NCI-H1105 treated with DMSO at 0.1 percent for 48 hours (cell line): ENCODE data around the gene TRIM77.
"Not testable (repeated sequence)": the region's sequence is repeated elsewhere in the genome, so short reads cannot be mapped to it uniquely, and the experiment has no call there.

Experiments used
- DNase-seq: peaks from one replicate; lab custom pipeline; 2025; lab: John Stamatoyannopoulos, UW

The TRIM77 gene, protein sequence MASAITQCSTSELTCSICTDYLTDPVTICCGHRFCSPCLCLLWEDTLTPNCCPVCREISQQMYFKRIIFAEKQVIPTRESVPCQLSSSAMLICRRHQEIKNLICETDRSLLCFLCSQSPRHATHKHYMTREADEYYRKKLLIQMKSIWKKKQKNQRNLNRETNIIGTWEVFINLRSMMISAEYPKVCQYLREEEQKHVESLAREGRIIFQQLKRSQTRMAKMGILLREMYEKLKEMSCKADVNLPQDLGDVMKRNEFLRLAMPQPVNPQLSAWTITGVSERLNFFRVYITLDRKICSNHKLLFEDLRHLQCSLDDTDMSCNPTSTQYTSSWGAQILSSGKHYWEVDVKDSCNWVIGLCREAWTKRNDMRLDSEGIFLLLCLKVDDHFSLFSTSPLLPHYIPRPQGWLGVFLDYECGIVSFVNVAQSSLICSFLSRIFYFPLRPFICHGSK

DNA sequence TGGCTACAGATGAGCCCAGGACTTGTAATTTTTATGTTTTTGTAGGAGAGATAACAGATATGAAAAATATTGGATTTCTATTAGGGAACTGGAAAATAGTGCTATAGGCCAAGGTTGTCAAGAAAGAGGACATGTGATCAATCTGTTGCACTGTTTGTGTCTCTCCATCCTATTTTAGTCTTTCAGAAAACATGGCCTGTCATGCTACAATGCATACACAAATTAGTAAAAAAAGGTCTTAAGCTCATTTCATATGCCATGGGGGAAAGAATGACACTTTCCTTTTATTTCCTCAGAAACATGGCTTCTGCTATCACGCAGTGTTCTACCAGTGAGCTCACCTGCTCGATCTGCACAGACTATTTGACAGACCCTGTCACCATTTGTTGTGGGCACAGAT lies at the start of gene TRIM77:
Gene TRIM77, plus strand, starts transcription at position 301 of the 400 bp plus-strand sequence. Its CDS starts 0 bp downstream, at position 301.
- not testable (repeated sequence) for DNase-seq

DNA sequence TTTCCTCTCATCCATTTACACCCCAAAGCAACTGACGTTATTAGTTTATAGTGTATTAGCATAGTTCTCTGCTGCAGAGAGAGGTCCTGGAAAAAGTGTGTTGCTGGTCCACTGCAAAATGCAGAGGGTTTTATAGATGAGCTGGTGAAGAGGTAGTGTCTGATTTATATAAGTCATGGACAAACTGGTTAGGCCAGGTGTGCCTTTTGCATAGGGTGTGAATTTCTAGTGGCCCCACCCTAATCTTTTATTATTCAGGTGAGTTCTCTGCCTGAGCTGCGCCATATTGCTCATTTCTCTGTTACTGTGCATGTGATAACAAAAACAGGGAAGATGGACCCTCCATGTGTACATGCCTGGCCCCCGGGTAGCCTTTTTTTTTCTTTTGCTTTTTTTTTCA lies 43.1 kb upstream of the TRIM77 start:
- no peak for DNase-seq

DNA sequence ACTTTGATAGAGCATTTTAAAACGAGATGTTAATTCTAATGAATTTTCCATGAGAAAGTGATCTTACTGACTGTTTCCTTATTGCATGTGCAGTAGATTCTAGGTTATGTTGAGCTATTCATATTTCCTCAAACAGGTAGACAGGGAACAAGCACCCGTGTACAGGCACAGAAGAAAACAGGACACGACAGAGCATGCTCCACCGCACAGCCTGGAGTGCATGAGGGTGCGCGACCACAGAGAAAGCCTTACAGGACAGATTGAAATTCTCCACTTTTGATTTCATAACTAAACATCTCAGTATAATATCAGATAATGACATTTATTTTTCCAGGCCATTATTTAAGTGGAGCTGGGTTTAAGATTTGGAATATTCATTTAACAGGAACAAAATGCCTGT lies 41.9 kb upstream of the TRIM77 start:
- not testable (repeated sequence) for DNase-seq

DNA sequence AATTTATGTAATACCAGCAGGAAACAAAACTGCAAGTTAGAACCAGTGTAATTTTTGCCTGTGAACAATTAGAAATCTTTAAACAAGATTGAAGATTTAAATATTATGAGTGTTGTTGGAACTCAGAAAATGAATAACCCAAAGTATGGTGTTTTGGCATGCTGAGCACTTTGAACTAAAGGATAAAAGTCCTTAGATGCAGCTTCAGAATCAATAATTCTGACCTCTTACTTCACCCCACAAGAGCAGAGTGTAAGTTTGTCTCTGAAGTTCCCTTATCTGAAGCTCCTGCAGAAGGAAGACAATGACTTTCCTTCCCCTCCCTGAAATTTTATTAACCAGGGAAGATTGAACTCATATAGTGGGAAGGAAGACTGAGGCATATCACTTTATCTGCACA lies 40.5 kb upstream of the TRIM77 start:
- DNase-seq, result not testable (repeated sequence)

DNA sequence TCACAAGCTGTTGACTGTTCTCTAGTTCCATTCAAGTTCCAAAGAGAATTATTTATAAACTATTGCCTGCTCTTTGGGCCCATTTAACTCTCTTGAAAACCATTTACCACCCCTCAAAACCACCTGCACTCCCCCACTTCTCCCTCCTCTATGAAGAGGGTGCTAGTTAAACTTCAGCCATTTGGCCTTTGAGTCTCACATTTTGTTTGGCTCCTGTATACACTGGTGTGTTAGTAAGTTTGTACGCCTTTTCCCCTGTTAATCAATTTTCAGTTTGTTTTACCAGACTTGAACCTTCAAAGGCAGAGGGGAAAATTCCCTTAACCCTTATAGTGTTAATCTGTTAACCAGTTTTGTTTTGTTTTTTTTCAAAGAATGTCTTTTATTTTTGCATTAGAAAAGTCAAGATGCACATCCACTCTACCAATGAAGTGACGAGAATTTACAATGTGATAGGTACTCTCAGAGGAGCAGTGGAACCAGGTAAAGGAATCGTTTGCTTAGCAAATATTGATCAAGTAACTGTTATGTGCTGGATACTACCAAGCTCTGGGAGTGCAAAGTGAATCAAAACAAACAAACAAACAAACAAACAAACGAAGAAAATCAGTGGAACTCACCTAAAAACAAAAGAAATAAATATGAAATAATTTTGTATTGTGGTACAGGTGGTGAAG lies 40.0 kb upstream of the TRIM77 start:
- not testable (repeated sequence) for DNase-seq

DNA sequence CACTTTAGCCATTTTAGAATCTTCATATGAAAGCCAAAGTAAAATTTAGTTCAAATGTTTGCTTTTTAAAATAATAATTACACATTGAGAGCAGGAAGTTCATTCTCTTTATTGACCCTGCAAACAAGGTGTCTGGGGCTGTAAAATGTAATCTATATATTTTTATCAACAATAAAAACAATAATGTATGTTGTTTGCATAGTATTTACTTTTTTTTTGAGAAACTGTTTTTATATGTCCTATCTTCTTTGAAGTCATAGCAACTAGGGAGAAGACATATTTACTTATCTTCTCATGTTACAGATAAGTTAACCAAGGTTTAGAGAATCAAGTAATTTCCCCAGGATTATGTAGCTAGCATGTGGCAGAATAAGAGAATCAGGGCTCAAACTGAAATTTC lies 37.6 kb upstream of the TRIM77 start:
- DNase-seq, result not testable (repeated sequence)

DNA sequence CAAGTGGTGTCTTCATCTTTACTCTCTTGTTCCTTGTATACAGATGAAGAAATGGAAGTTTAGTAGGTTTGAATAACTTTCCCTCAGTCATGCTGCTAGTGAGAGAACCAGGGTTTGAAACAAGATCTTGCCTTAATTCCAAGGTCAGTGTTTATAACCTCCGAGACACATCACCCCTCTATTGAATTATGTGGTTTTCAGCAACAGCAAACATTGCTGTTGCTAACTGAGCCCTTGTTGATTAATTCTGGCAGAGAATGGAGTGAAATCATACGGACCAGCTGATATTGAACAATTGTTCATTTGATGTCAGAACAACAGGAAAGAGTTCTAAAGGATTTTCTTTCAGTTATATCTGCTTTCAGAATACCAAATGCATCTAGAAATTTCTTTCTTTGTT lies 36.7 kb upstream of the TRIM77 start:
- DNase-seq, result not testable (repeated sequence)

DNA sequence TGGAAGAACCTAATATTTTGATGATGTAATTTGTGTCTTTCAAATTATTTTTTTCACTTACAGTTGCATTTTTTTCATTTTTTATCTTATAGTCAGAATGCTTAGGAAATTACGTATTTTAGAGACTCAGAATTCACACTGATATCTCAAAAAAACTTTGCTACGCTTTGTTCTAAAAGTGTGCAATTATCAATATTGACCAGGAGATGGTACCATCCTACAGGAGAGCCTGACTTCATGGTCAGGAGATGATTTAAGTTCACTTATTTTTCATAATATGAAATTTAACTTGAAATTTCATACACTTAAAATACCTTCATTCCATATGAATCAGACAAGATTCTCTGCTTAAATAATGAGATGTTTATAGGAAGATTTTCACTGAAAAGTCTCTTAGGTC lies 34.7 kb upstream of the TRIM77 start:
- not testable (repeated sequence) for DNase-seq

DNA sequence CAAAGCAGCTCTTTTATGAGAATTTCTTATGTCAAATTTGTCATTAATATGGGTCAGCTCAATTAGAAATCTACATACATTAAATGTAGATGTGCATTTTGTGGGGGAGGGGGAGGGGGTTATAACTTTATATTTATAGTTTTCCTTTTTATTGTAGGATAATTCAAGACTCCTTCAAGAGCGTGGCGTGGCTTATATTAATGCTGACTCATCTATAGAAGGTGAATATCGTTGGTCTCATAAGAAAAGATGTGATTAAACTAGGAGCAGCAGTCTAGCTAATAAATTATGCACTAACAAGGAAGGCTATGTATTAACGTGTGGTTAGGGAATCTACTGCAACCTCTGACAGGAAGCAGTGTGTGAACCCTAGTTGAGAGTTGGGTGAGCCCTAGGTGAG lies 34.2 kb upstream of the TRIM77 start:
- not testable (repeated sequence) for DNase-seq

DNA sequence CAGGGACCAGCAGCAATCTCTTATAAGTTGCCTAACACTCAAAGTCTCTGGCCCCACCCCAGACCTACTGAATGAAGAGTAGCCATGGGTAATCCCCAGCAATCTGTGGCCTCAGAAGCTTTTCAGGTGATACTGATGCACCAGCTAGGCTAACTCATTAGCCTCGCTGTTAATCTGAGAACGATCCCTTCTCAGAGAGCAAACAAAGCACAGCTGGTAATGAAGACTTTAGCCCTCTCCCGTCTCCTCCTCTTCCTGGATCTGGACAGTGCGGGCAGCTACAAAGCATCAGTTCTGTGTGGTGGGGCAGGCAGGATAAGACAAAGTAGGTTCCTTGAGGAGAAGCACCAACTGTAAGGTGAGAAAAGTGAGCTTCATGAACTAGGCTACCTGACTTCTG lies 3.0 kb upstream of the TRIM77 start:
- not testable (repeated sequence) for DNase-seq

DNA sequence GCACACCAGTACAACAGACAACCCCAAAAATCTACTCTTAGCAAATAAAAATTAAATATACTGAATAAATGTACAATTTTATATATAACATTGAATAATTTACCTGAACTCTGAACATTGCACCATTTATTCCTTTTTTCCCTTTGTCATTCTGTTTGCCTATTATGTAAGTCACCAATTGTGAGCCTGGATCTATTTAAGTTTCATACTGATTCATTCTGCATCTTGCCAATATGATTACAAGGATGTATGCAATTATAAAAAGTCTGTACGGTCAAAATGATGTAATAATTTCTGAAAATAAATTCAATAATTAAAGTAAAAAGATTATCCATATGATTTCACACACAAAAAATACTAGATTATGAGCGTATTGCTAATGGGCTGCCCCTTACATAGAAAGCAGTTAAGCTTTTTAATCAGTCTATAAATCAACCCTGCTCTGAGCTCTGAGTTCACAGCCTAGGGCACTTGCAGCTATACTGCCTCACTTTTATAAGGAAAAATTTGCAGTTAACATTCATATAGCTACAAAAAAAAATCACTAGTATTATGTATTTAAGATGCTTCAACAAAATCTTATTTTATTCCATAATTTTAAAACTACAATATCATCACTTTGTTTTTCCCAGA lies 14.9 kb downstream of the TRIM77 start:
- not testable (repeated sequence) for DNase-seq

DNA sequence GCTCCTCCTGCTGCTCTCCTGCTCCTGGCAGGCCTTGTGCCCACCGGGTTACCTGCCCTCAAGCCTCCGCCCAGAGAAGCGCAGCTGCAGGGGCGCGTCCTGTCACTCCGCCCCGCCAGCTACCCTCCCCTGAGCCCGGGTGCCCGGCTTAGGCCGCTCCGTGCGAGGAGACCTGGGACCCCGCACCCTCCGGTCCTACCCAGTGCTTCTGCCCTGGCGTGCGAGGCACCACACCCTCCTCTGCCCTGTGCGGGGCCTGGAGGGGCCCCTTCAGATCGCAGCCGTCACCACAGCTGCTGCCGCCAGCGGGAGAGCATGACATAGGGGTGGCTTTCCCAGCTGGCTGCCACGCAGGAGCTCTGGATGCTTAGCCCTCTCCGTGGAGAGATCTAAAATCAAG lies 20.1 kb downstream of the TRIM77 start:
- DNase-seq, result not testable (repeated sequence)

DNA sequence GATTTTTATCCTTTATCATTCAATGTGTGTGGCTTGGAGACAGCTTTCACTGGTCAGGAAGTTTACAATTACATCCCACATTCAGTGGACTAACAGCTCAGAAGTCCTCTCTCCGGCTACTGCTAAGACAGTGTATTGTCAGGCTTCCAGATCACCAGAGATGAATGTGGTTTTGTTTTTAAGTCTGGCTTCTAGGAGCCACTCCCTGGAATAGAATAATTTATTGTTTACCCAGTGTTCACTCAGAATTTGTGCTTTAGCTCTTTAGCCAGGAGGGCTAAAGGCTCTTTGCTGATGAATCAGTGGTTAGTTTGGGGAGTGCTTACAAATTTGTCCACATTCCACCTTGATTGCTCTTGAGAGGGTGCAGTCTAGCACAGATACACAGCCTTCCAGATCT lies 26.5 kb downstream of the TRIM77 start:
- no peak for DNase-seq

DNA sequence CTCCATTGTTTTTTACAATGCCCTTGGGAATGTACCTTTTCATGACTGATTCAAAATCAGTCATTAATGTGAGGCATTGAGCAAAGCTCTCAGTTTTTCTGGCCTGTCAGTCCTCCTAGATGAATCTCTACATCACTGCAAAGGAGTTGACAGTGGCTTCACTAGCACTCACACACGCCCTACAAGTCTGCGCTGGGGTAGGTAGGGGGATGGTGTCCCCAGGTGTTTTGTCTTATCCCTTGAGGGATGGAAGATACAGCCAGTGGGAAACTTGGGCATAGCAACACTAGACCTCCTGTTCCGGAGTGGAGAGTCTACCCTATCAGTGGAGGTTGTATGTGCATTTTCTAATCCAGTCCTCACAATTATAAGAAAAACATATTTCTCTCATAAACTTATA lies 27.0 kb downstream of the TRIM77 start:
- DNase-seq, result no peak

DNA sequence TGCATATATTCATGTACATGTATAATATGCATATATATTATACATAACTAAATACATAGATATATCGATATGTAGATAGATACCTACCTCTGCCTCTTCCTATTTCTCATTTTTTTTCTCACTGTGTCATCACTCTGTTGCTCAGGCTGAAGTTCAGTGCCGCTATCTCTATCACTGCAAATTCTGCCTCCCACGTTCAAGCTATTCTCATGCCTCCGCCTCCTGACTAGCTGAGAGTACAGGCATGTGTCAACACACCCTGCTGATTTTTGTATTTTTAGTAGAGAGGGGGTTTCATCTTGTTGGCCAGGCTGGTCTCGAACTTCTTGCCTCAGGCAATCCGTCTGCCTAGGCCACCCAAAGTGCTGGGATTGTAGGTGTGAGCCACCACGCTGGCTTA lies 31.3 kb downstream of the TRIM77 start:
- not testable (repeated sequence) for DNase-seq

DNA sequence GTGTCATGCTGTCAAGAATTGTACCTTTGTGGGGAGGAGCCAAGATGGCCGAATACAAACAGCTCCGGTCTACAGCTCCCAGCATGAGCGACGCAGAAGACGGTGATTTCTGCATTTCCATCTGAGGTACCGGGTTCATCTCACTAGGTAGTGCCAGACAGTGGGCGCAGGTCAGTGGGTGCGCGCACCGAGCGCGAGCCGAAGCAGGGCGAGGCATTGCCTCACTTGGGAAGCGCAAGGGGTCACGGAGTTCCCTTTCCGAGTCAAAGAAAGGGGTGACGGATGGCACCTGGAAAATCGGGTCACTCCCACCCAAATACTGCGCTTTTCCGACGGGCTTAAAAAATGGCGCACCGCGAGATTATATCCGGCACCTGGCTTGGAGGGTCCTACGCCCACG lies 34.1 kb downstream of the TRIM77 start:
- DNase-seq, result not testable (repeated sequence)

DNA sequence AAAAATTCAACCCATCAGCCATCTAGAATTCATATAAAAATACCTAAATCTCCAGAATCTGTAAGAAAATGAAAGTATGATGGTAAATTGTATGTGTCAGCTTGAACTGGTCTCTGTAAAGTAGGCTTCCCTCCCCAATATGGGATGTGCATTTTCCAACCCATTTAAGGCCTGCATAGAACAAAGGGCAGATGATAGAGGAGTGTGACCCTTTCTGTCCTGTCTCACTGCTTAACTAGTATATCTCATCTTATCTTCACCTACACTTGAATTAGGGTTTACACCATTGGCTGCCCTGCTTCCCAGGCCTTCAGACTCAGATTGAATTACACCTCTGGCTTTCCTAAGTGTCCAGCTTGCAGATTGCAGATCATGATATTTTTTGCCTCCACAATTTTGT lies 40.7 kb downstream of the TRIM77 start:
- DNase-seq, result not testable (repeated sequence)
